Measurements from ENCODE around the gene LYRM7.
"Not testable (repeated sequence)": the region's sequence is repeated elsewhere in the genome, so short reads cannot be mapped to it uniquely, and the experiment has no call there.

Gene LYRM7

DNA sequence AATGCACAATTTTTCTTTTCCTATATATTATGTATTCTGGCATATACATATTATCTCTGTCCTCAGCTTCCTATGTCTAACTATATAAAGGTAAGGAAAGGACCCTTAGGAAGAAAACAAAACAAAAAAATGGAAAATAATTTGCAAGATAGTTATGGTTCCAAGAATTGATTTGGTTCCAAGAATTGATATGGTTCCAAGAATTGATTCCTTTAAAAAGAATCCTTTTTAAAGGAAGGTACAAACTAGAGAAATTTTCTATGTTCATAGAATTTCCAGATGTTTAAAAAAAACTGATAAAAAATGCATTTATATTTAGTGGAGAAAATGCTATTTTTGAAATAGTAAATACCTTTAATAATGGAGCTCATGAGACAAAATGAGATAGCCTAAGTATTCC lies 12.1 kb downstream of the LYRM7 start:
- DNase-seq: no peak

GRCh38 chr5:131185523-131186104 lies 14.9 kb downstream of the LYRM7 start:
- DNase-seq: no peak

- DNase-seq: no peak
Observed at GRCh38 chr5:131186561-131187256, 16.0 kb downstream of the LYRM7 start.

- DNase-seq: no peak
Observed at GRCh38 chr5:131193106-131193505, 22.4 kb downstream of the LYRM7 start.

DNA sequence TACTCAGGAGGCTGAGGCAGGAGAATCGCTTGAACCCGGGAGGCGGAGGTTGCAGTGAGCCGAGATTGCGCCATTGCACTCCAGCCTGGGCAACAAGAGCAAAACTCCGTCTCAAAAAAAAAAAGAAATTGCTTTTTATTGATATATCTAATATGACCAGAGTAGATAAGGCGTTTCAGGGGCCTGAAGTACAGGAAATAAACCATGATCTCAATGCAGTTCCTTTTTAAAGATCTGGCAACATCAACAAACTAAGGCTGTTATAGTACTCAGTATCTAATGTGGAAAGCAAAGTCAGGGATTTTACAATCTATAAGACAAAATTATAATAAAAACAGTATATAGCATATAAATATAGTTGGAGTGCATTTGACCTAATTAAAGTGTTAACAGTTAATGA lies 23.2 kb downstream of the LYRM7 start:
- DNase-seq: not testable (repeated sequence)

DNA sequence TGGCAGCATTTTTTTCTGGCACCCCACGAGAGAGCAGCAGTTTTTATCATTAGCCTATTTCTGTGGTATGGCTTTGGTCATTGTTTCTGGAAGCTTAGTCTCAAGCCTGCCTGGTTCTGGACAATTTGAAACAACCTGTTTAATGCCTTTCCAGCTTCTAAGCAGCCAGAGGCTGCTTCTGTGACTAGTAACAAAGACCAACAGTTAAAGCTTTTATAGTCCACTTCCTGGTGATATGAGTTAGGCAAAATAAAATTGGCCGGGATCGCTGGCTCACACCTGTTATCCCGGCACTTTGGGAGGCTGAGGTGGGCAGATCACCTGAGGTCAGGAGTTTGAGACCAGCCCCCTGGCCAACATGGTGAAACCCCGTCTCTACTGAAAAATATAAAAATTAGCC lies 24.0 kb downstream of the LYRM7 start:
- no peak for DNase-seq

DNA sequence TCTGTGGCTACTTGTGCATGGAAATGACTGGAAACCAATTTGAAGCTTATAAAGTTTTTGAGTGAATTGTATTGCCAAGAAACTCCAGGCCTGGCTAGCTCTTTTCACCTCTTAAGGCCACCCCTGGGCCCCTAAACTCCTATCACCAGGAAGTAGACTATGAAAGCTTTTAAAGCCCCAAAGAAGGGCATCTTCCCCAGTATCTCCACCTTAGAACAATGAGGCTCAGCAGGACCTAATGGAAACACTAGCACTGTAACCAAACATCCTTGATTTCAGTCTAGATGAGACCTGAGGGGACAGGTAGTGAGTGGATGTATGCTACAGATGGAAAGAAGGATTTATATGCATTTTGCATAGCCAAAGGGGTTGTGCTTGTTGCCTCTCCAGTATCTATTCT lies 25.0 kb downstream of the LYRM7 start:
- DNase-seq: no peak

- no peak for DNase-seq
Observed at GRCh38 chr5:131196331-131196730, 25.6 kb downstream of the LYRM7 start.

GRCh38 chr5:131198625-131199024 lies 27.9 kb downstream of the LYRM7 start:
- no peak for DNase-seq

GRCh38 chr5:131200560-131200959 lies 29.8 kb downstream of the LYRM7 start:
- DNase-seq: no peak

GRCh38 chr5:131204964-131205363 lies 34.2 kb downstream of the LYRM7 start:
- no peak for DNase-seq

- no peak for DNase-seq
Observed at GRCh38 chr5:131206061-131206460, 35.3 kb downstream of the LYRM7 start.

DNA sequence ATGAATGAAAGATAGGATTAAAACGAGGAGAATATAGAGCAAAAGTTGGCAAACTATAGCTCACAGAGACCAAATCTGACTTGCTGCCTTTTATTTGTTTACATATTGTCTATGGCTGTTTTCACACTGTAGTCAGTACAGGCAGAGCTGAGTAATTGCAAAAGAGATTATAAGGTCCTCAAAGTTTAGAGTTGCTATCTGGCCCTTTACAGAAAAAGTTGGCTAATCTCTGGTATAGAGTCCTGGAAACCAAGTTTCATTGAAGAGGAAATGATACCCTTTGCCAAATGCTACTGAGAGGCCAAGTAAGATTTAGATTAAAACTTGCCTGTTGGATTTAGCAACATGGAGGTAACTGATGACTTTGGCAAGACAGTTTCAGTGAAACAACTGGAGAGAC lies 36.0 kb downstream of the LYRM7 start:
- no peak for DNase-seq

- no peak for DNase-seq
Observed at GRCh38 chr5:131209175-131209505, 38.4 kb downstream of the LYRM7 start.

- peak; percentile 57 for DNase-seq
Observed at GRCh38 chr5:131209506-131210150, 38.9 kb downstream of the LYRM7 start.

GRCh38 chr5:131210151-131210510 lies 39.4 kb downstream of the LYRM7 start:
- no peak for DNase-seq

- no peak for DNase-seq
Observed at GRCh38 chr5:131211669-131212068, 40.9 kb downstream of the LYRM7 start.

GRCh38 chr5:131212471-131213021 lies 41.8 kb downstream of the LYRM7 start:
- no peak for DNase-seq

DNA sequence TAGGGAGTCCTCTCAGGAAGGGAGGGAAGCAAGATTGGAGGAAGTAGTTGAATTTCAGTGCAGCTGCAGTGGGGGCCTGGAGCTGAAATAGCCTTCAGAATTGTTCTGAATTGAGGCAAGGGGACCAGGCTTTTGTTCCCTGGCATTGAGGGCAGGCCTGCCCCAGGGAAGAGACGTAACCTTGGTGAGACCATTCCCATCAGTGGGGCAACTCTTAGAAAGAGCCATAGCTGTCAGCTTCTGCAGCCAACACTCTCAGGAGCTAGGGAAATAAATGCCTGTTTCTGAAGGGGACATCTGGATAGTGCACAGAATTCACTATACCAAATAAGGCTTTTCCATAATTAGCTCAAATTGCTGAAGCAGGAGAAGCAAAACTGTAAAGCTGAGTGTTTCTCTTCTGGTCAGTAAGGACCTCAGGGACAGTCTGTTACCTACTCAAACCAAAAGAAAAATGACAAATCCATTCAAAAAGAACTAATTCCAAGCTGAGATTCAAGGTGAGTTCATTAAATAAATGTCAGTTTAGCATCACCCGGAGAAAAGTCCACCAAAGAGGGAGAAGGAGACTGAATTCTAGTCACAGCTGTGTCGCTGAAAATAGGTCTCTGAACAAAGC lies 44.0 kb downstream of the LYRM7 start:
- no peak for DNase-seq

- no peak for DNase-seq
Observed at GRCh38 chr5:131217791-131218190, 47.0 kb downstream of the LYRM7 start.

DNA sequence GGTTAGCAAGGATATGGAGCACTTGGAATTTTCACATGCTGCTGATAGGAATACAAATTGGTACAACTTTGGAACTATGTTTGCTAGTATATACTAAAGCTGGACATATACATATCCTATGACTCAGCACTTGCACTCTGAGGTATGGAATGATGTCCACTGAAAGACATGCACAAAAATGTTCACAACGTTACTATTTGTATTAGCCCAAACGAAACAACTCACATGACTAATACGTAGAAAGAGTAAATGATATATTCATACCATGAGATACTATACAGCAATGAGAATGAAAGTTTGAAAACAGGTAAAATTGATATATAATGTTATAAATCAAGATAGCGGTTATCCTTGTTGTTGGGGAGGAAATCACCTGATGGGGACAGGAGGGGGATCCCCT lies 47.6 kb downstream of the LYRM7 start:
- no peak for DNase-seq

DNA sequence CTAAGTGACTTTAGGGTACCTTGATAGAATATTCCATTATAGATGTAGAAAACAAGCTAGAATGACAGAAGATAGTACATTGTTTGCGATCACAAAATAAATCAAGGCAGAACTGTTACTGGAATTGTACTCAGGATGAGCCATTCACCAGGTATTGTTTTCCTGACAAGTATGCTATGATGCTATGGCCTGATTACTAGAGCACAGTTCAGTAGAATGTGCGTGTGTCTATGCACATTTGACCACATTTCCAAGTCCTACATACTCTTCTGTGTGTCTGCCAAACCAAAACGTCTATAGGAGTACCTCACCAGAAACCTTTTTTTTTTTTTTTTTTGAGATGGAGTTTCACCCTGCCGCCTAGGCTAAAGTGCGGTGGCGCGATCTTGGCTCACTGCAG lies 49.8 kb downstream of the LYRM7 start:
- DNase-seq: no peak

DNA sequence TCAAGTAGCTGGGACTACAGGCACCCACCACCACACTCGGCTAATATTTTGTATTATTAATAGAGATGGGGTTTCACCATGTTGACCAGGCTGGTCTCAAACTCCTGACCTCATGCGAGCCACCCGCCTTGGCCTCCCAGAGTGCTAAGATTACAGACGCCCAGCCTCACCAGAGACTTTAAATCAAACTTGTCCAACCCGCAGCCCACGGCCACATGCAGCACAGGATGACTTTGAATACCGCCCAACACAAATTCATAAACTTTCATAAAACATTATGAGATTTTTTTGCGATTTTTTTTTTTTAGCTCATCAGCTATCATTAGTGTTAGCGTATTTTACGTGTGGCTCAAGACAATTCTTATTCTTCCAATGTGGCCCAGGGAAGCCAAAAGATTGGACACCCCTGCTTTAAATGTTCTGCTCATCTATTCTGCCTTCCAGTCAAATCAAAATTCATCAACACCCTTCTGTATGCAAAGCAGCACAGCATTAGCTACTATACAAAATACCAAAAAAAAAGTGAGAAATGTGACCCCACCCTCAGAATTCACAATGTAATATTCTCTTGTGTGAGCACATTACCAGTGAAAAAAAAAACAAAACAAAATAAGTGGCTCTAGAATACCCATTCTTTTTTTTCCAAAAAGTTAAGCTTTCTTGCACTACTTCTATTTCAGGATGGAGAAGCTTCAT lies 50.4 kb downstream of the LYRM7 start:
- no peak for DNase-seq

All from activated CD8-positive, alpha-beta memory T cell treated with anti-CD3 and anti-CD28 coated beads, Interleukin-2, amount 50 U/mL, for 48 hours (primary cell).